ENCODE results near the gene MICAL2.

MICAL2 gene

GRCh38 chr11:12282676-12283075 is 172.3 kb downstream of the MICAL2 start:
- Histone ChIP-seq H3K36me3 (ENCODE audit: control insufficient read depth in 2 of 2, insufficient read depth in 1 of 2, low read length in 2 of 2) (no peaks in the 10 kb centered on the region), H3K27ac (ENCODE audit: extremely low read depth, low read depth, low read length) (no peak overlapping the region), H3K9me3 (ENCODE audit: control insufficient read depth, insufficient read depth, low read depth, low read length) (no peaks in the 10 kb centered on the region), H3K4me3 (ENCODE audit: low read depth, low read length) (no peak overlapping the region), H3K4me1 (ENCODE audit: control insufficient read depth, insufficient read depth, low read length) (no peaks in the 10 kb centered on the region)
- ChIA-PET CTCF (interaction anchor here (0.5 to 14.2 kb wide), 26 partner anchors 9 to 1520 kb away, joined by 3 to 374 read pairs (median 4); no protein-coding TSS in a partner anchor), POLR2A (interaction anchor here (0.7 to 0.9 kb wide), 2 partner anchors 301 to 619 kb away, joined by 4 to 8 read pairs; no protein-coding TSS in a partner anchor)
- TF ChIP-seq MYNN (tag by site-specific recombination; IDR thresholded peaks at IDR 0.05; ENCODE audit: borderline replicate concordance), result no peak
- no peak for TF ChIP-seq ZNF830 (tag by site-specific recombination; IDR thresholded peaks at IDR 0.05; ENCODE audit: low read depth)
- no peak for TF ChIP-seq ZIC2 (tag by site-specific recombination; IDR thresholded peaks at IDR 0.05)
- no peak for TF ChIP-seq ZNF280C (tag by site-specific recombination; IDR thresholded peaks at IDR 0.05)
- no peak for TF ChIP-seq SP3 (tag by site-specific recombination; IDR thresholded peaks at IDR 0.05)
- TF ChIP-seq ZNF792 (tag by site-specific recombination; IDR thresholded peaks at IDR 0.05), result no peak
- no peak for TF ChIP-seq ZFP41 (tag by site-specific recombination; IDR thresholded peaks at IDR 0.05; ENCODE audit: borderline replicate concordance)
- TF ChIP-seq ZNF302 (tag by site-specific recombination; IDR thresholded peaks at IDR 0.05; ENCODE audit: low read depth), result no peak
- no peak for TF ChIP-seq ZNF426 (tag by site-specific recombination; IDR thresholded peaks at IDR 0.05)
- no peak for TF ChIP-seq MZF1 (tag by site-specific recombination; IDR thresholded peaks at IDR 0.05; ENCODE audit: borderline replicate concordance)
- no peak for TF ChIP-seq HOXC10 (CRISPR knock-in tag; IDR thresholded peaks at IDR 0.05)
- TF ChIP-seq ZNF776 (tag by site-specific recombination; IDR thresholded peaks at IDR 0.05; ENCODE audit: borderline replicate concordance), result no peak
- TF ChIP-seq ZSCAN23 (tag by site-specific recombination; IDR thresholded peaks at IDR 0.05), result no peak
- TF ChIP-seq ZBTB10 (tag by site-specific recombination; IDR thresholded peaks at IDR 0.05), result no peak
- TF ChIP-seq ZNF248 (tag by site-specific recombination; IDR thresholded peaks at IDR 0.05), result no peak
- TF ChIP-seq ZBTB11 (tag by site-specific recombination; conservative IDR thresholded peaks at IDR 0.05; ENCODE audit: low read depth), result no peak
- no peak for TF ChIP-seq ZNF791 (tag by site-specific recombination; IDR thresholded peaks at IDR 0.05)
- TF ChIP-seq ZNF600 (tag by site-specific recombination; IDR thresholded peaks at IDR 0.05), result no peak

Measured in HEK293 (cell line).